Fibroblast of gingiva (primary cell): ENCODE data around the gene SLC2A4RG.
"Not testable (repeated sequence)": the region's sequence is repeated elsewhere in the genome, so short reads cannot be mapped to it uniquely, and the experiment has no call there.

Experiments used
- DNase-seq: peaks from one replicate; pipeline ENCODE4 v3.0.0-alpha.2; 2011; ENCODE audit warnings: low read depth

SLC2A4RG gene

GRCh38 chr20:63714858-63715257 is 24.7 kb upstream of the SLC2A4RG start:
- no peak for DNase-seq

- DNase-seq, result no peak
Measured at GRCh38 chr20:63718996-63719395, 20.6 kb upstream of the SLC2A4RG start.

- DNase-seq, result not testable (repeated sequence)
Measured at GRCh38 chr20:63722967-63723622, 16.5 kb upstream of the SLC2A4RG start.

GRCh38 chr20:63730189-63730733 is 9.3 kb upstream of the SLC2A4RG start:
- DNase-seq, result not testable (repeated sequence)

- no peak for DNase-seq
Measured at GRCh38 chr20:63731410-63731809, 8.2 kb upstream of the SLC2A4RG start.

GRCh38 chr20:63732118-63733095 is 7.2 kb upstream of the SLC2A4RG start:
- DNase-seq, result no peak

GRCh38 chr20:63733117-63733516 is 6.5 kb upstream of the SLC2A4RG start:
- no peak for DNase-seq

- no peak for DNase-seq
Measured at GRCh38 chr20:63733579-63734081, 5.9 kb upstream of the SLC2A4RG start.

GRCh38 chr20:63734111-63734945 is 5.2 kb upstream of the SLC2A4RG start:
- no peak for DNase-seq

- DNase-seq, result no peak
Measured at GRCh38 chr20:63734946-63735858, 4.4 kb upstream of the SLC2A4RG start.

GRCh38 chr20:63735859-63736718 is 3.5 kb upstream of the SLC2A4RG start, which contains the start of gene LIME1:
Gene LIME1, plus strand, starts transcription at chr20:63736664. Its CDS starts 886 bp downstream, at chr20:63737550.
- no peak for DNase-seq

GRCh38 chr20:63736893-63737694 is 2.5 kb upstream of the SLC2A4RG start:
- no peak for DNase-seq

GRCh38 chr20:63737695-63737944 is 2.0 kb upstream of the SLC2A4RG start:
- DNase-seq, result no peak

- no peak for DNase-seq
Measured at GRCh38 chr20:63737945-63738686, 1.5 kb upstream of the SLC2A4RG start.

- DNase-seq, result peak; percentile 20
Measured at GRCh38 chr20:63738687-63739129, 868 bp upstream of the SLC2A4RG start.

GRCh38 chr20:63740070-63740626 is 572 bp downstream of the SLC2A4RG start:
- DNase-seq, result peak; percentile 50

GRCh38 chr20:63740627-63741353 is 1.2 kb downstream of the SLC2A4RG start:
- DNase-seq, result peak; percentile 94
